ENCODE data around the gene CLN5.

Gene CLN5

GRCh38 chr13:77040076-77040475, 48.2 kb downstream of the CLN5 start:
- Histone ChIP-seq H3K4me1 (ENCODE audit: control insufficient read depth in 1 of 2, insufficient read depth in 1 of 2, low read depth in 1 of 2, low read length in 1 of 2) (no peaks in the 10 kb centered on the region), H3K27ac (no peak overlapping the region), H3K4me3 (ENCODE audit: low read depth in 1 of 2, low read length in 1 of 2) (no peak overlapping the region), H3K36me3 (peaks cover 23% of the 10 kb centered on the region), H3K9me3 (no peaks in the 10 kb centered on the region), H3K27me3 (no peaks in the 10 kb centered on the region)
- no peak for TF ChIP-seq CTCF (IDR thresholded peaks at IDR 0.05)

- no peak for TF ChIP-seq CTCF (IDR thresholded peaks at IDR 0.05)
- H3K9me3 ChIP-seq = no peaks in the 10 kb centered on the region
- peaks cover 26% of the 10 kb centered on the region for H3K36me3 ChIP-seq
- no peak overlapping the region for H3K27ac ChIP-seq
- H3K27me3 ChIP-seq = no peaks in the 10 kb centered on the region
- no peak overlapping the region for H3K4me3 ChIP-seq (ENCODE audit: low read depth in 1 of 2, low read length in 1 of 2)
- no peaks in the 10 kb centered on the region for H3K4me1 ChIP-seq (ENCODE audit: control insufficient read depth in 1 of 2, insufficient read depth in 1 of 2, low read depth in 1 of 2, low read length in 1 of 2)
Measured at GRCh38 chr13:77040835-77041234, 49.0 kb downstream of the CLN5 start.

GRCh38 chr13:77042566-77043177, 50.8 kb downstream of the CLN5 start:
- no peaks in the 10 kb centered on the region for H3K9me3 ChIP-seq
- H3K4me1 ChIP-seq (ENCODE audit: control insufficient read depth in 1 of 2, insufficient read depth in 1 of 2, low read depth in 1 of 2, low read length in 1 of 2) = no peaks in the 10 kb centered on the region
- H3K4me3 ChIP-seq (ENCODE audit: low read depth in 1 of 2, low read length in 1 of 2) = no peak overlapping the region
- peaks cover 38% of the 10 kb centered on the region for H3K36me3 ChIP-seq
- H3K27ac ChIP-seq = no peak overlapping the region
- TF ChIP-seq CTCF (IDR thresholded peaks at IDR 0.05) = no peak
- no peaks in the 10 kb centered on the region for H3K27me3 ChIP-seq

- peaks cover 57% of the 10 kb centered on the region for H3K36me3 ChIP-seq
- H3K4me3 ChIP-seq (ENCODE audit: low read depth in 1 of 2, low read length in 1 of 2) = no peak overlapping the region
- TF ChIP-seq CTCF (IDR thresholded peaks at IDR 0.05) = no peak
- H3K27ac ChIP-seq = peak overlapping the region; percentile 79
- no peaks in the 10 kb centered on the region for H3K27me3 ChIP-seq
- H3K4me1 ChIP-seq (ENCODE audit: control insufficient read depth in 1 of 2, insufficient read depth in 1 of 2, low read depth in 1 of 2, low read length in 1 of 2) = peaks cover 17 to 22% of the 10 kb centered on the region in 2 experiments
- H3K9me3 ChIP-seq = no peaks in the 10 kb centered on the region
Measured at GRCh38 chr13:77047649-77048343, 55.9 kb downstream of the CLN5 start.

GRCh38 chr13:77048681-77049080, 56.8 kb downstream of the CLN5 start:
- Histone ChIP-seq H3K27me3 (no peaks in the 10 kb centered on the region), H3K4me3 (ENCODE audit: low read depth in 1 of 2, low read length in 1 of 2) (no peak overlapping the region), H3K4me1 (ENCODE audit: control insufficient read depth in 1 of 2, insufficient read depth in 1 of 2, low read depth in 1 of 2, low read length in 1 of 2) (peaks cover 17 to 22% of the 10 kb centered on the region in 2 experiments), H3K27ac (peak overlapping the region; percentile 79), H3K36me3 (peaks cover 57% of the 10 kb centered on the region), H3K9me3 (no peaks in the 10 kb centered on the region)
- no peak for TF ChIP-seq CTCF (IDR thresholded peaks at IDR 0.05)
